K562 (cell line): ENCODE data around the gene ARHGEF7. TPM values are rescaled to one million over a fixed set of nuclear protein-coding genes. Genes with fewer than 3 reads are reported as not detected.
A peak's percentile ranks its signal among the peaks of the same experiment; 100 is the strongest.

ENCODE experiments used
- ATAC-seq: fragments of 200-7000 bp; cut with Tn5 transposase; 3 replicates; pipeline ENCODE4 v1.9.1; 2020; ENCODE audit warnings: moderate library complexity
- BruUV-seq: library from RNA; stranded (reverse); fragments of 400-500 nt; replicated peaks from 2 replicates; lab custom pipeline; 2021; lab: Mats Ljungman, UMichigan
- CTCF ChIA-PET: fragments of 300-600 bp; formaldehyde crosslinking; extraction: SDS; loops from one replicate; lab custom pipeline; 2021; ENCODE audit warnings: low intra/inter-chr PET ratio; lab: Yijun Ruan, JAX
- POLR2A ChIA-PET: fragments of 300-600, 350-650 bp; sonication (Branson Sonifier 250); formaldehyde crosslinking; extraction: SDS; loops from one replicate; lab custom pipeline; 2021; ENCODE audit warnings: antibody characterized with exemption, inconsistent platforms; lab: Yijun Ruan, JAX
- DNase-seq, 4 experiments: peaks; one replicate each; pipeline versions ENCODE4 v3.0.0 to v3.0.0-alpha.2; 2011 to 2018; ENCODE audit warnings: low spot score in 3 of 4, mixed read lengths in 3 of 4; ENCODE audit errors: extremely low read depth in 1 of 4
- FAIRE-seq: peaks from 2 replicates; lab custom pipeline; 2011; peaks lifted over from hg19 to GRCh38; lab: Jason Lieb, UNC
- H2AFZ ChIP-seq: 2 replicates; pipeline ENCODE4 v1.6.0; 2011; ENCODE audit warnings: low read depth, low read length, control low read depth, inconsistent platforms
- H3K27ac ChIP-seq: fragments of 200-600 bp; 3 replicates; pipeline ENCODE4 v1.8.0; 2011; ENCODE audit warnings: low read depth, mild to moderate bottlenecking, control low read depth, inconsistent platforms, low read length, moderate library complexity, mixed read lengths; ENCODE audit errors: extremely low read depth
- H3K27me3 ChIP-seq, 2 experiments: fragments of 300-600 bp in 1 of 2; 2 replicates in 1 of 2; 3 replicates in 1 of 2; pipeline versions ENCODE4 v1.6.0 to v1.8.0; 2011; ENCODE audit warnings: inconsistent platforms in 2 of 2, low read length in 2 of 2, mild to moderate bottlenecking in 1 of 2, mixed read lengths in 1 of 2, moderate library complexity in 1 of 2; ENCODE audit not compliant: control insufficient read depth in 2 of 2, insufficient read depth in 2 of 2
- H3K36me3 ChIP-seq: fragments of 300-600 bp; 3 replicates; pipeline ENCODE4 v1.8.0; 2011; ENCODE audit warnings: mild to moderate bottlenecking, low read length, inconsistent platforms; ENCODE audit not compliant: control insufficient read depth, insufficient read depth
- H3K4me1 ChIP-seq, 2 experiments: fragments of 200-600 bp in 1 of 2; replicated peaks in 1 of 2; 2 replicates in 1 of 2; 3 replicates in 1 of 2; pipeline versions ENCODE4 v1.5.1 to v1.8.0; 2011; ENCODE audit warnings: inconsistent platforms in 2 of 2, low read length in 2 of 2, mild to moderate bottlenecking in 1 of 2, mixed read lengths in 1 of 2, moderate library complexity in 1 of 2; ENCODE audit not compliant: control insufficient read depth in 2 of 2, insufficient read depth in 2 of 2
- H3K4me2 ChIP-seq: 2 replicates; pipeline ENCODE4 v1.6.1; 2011; ENCODE audit warnings: low read length, control low read depth, inconsistent platforms, mixed read lengths; ENCODE audit not compliant: insufficient read depth
- H3K4me3 ChIP-seq: fragments of 200-600 bp; sonication (generic), shearing (Covaris generic); 2 replicates; pipeline ENCODE4 v1.5.1; 2016; ENCODE audit warnings: control low read depth, inconsistent platforms
- H3K79me2 ChIP-seq: fragments of 200-600 bp; 3 replicates; pipeline ENCODE4 v1.8.0; 2011; ENCODE audit warnings: low read length, inconsistent platforms; ENCODE audit not compliant: control insufficient read depth, insufficient read depth
- H3K9ac ChIP-seq, 2 experiments: 2 replicates each; pipeline versions ENCODE4 v1.6.0 to v1.6.1; 2011; ENCODE audit warnings: low read depth in 2 of 2, low read length in 2 of 2, control low read depth in 1 of 2, inconsistent platforms in 1 of 2, mild to moderate bottlenecking in 1 of 2, mixed read lengths in 1 of 2; ENCODE audit not compliant: insufficient read depth in 1 of 2
- H3K9me1 ChIP-seq: one replicate; pipeline ENCODE4 v1.6.0; 2011; ENCODE audit warnings: inconsistent platforms, mild to moderate bottlenecking, low read length, moderate library complexity; ENCODE audit not compliant: control insufficient read depth, insufficient read depth
- H3K9me3 ChIP-seq: replicated peaks from 2 replicates; pipeline ENCODE4 v1.5.1; 2011; ENCODE audit warnings: low read depth, low read length, inconsistent platforms; ENCODE audit not compliant: control insufficient read depth, insufficient read depth
- H4K20me1 ChIP-seq: replicated peaks from 2 replicates; pipeline ENCODE4 v1.6.1; 2011; ENCODE audit warnings: low read length, inconsistent platforms, mixed read lengths; ENCODE audit not compliant: control insufficient read depth, insufficient read depth
- CXXC5 ChIP-seq: fragments of 250-450 bp; sonication (Bioruptor Pico); IDR thresholded peaks from 2 replicates; pipeline ENCODE4 v1.8.0; 2022; ENCODE audit warnings: inconsistent platforms, mild to moderate bottlenecking, moderate library complexity
- PPARD ChIP-seq: fragments of 250-450 bp; sonication (Bioruptor Pico); IDR thresholded peaks from 2 replicates; pipeline ENCODE4 v1.8.0; 2022; ENCODE audit warnings: inconsistent platforms, mild to moderate bottlenecking, moderate library complexity
- ZBTB17 ChIP-seq: fragments of 450-650 bp; formaldehyde crosslinking; IDR thresholded peaks from 2 replicates; pipeline ENCODE4 v1.4.0; 2020; ENCODE audit warnings: mild to moderate bottlenecking
- whole genome bisulfite sequencing: fragments of 100-300 bp; shearing (Covaris generic); methylation state at CpG from one replicate; pipeline ENCODE4 v1.1.6; 2016; ENCODE audit warnings: low coverage, mixed read lengths; ENCODE audit not compliant: insufficient coverage; ENCODE audit errors: missing lambda C conversion rate; 5-methylcytosine and 5-hydroxymethylcytosine counted together
- in situ Hi-C: fragments of 300-500 bp; cut with MboI; formaldehyde crosslinking; loops from 4 replicates; pipeline ENCODE4 v1.15.0; 2018; ENCODE audit warnings: inconsistent platforms, mixed read lengths
- intact Hi-C: fragments of 100-400 bp; cut with micrococcal nuclease; formaldehyde crosslinking; loops from 2 replicates; pipeline ENCODE4 v1.14.2; 2022
- polyA plus RNA-seq, 8 experiments: library from polyadenylated mRNA; depleted of rRNA in 4 of 8; stranded (reverse) in 5 of 8; unstranded in 3 of 8; fragments of >200 nt; fragmentation: Nextera tagmentation in 2 of 8; fragmentation: Illumina TruSeq in 1 of 8; extraction: Ambion mirVana in 2 of 8; extraction: Trizol in 1 of 8; gene quantifications; 2 replicates each; pipeline versions ENCODE4 v1.2.1 to v1.2.3, GENCODE V29; 2011 to 2014; ENCODE audit warnings: inconsistent platforms in 1 of 8, missing spikeins in 1 of 8
- total RNA-seq, 7 experiments: library from RNA; depleted of rRNA in 6 of 7; stranded (reverse); fragments of >200 nt in 6 of 7; fragmentation: Illumina TruSeq in 2 of 7; extraction: Trizol in 2 of 7; gene quantifications; 2 replicates each; pipeline versions ENCODE4 v1.2.1 to v1.2.3, GENCODE V29; 2011 to 2021; ENCODE audit warnings: low replicate concordance in 1 of 7
- TF ChIP-seq, protein P1 (sequence below), 3 experiments: IDR thresholded peaks in 2 of 3; conservative IDR thresholded peaks in 1 of 3; 2 replicates each; pipeline ENCODE4 v1.5.1; 2011 to 2012; ENCODE audit warnings: low read length in 3 of 3, mild to moderate bottlenecking in 3 of 3, control low read depth in 2 of 3, improper control_type of control experiment in 1 of 3, inconsistent platforms in 1 of 3, low read depth in 1 of 3, mixed read lengths in 1 of 3, moderate library complexity in 1 of 3; ENCODE audit not compliant: insufficient read depth in 2 of 3
- TF ChIP-seq, protein P2 (sequence below): fragments of 250-450 bp; sonication (Bioruptor Pico); IDR thresholded peaks from 2 replicates; pipeline ENCODE4 v1.5.0; 2021; ENCODE audit warnings: mild to moderate bottlenecking, borderline replicate concordance
- TF ChIP-seq, protein P3 (sequence below): fragments of 200-800 bp; sonication (Bioruptor generic); IDR thresholded peaks from 2 replicates; pipeline ENCODE4 v1.6.1; 2016; ENCODE audit warnings: missing genetic modification characterization, missing compliant biosample characterization

ARHGEF7 gene
- total and polyA plus RNA-seq, 9 of the 15 experiments (the other 6 are each of a cell fraction or from before 2014, with no cell fraction given): 2.1 to 26.8 (median 17.5) TPM

DNA sequence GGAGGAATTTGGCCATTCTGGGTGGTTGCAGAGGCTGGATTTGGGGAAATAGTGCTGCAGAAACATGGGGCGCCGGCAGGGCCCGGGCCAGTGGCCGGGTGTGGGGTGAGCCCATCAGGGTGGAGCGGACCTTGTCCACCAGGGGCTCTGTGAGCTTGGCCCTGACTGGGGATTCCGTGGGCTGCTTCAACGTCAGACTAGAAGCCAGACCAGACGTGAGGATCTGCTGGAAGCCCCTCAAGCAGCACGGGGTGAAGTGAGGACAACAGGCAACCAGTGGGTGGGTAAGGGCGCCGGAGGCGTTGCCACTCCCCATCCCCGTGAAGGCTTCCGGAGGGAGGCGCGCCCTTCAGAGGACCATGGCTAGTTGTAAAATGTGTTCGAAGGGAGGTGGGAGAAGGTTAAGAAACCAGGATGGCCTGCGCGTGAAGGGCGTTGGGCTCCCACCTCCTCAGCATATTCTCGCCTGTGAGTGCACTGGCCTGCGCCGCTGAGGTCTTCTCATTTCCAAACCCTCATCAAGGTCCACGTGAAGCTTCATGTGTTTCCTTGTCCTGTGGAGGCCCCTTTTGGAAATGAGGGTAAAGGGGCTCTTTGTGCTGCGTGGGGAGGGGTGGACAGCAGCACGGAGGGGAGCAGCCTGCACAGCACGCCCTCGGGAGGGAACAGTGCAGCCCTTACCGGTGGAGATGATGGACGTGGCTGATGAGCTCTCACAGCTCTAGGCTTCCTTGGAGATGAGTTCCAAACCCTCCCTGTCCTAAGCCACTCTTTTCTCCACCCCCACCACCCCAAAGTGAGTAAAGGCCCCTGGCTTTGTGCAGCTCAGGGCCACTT lies 213.7 kb downstream of the ARHGEF7 start:
- no peaks in the 10 kb centered on the region for H3K79me2 ChIP-seq
- intact Hi-C loops: no loop called here
- CTCF ChIA-PET: no interaction called here
- in situ Hi-C loops: no loop called here
- no peaks in the 10 kb centered on the region for H4K20me1 ChIP-seq
- no peaks in the 10 kb centered on the region for H3K9me1 ChIP-seq
- H3K4me2 ChIP-seq: no peak overlapping the region
- H3K36me3 ChIP-seq: no peaks in the 10 kb centered on the region
- H3K27me3 ChIP-seq: peaks cover 3 to 58% of the 10 kb centered on the region in 2 experiments
- 6% methylated on average over 16 of the region's 30 CpGs for WGBS
- POLR2A ChIA-PET: no interaction called here
- no peak overlapping the region for H3K9ac ChIP-seq
- no TSS peak for BruUV-seq
- no peak overlapping the region for H2AFZ ChIP-seq
- TF ChIP-seq, protein P1, sequence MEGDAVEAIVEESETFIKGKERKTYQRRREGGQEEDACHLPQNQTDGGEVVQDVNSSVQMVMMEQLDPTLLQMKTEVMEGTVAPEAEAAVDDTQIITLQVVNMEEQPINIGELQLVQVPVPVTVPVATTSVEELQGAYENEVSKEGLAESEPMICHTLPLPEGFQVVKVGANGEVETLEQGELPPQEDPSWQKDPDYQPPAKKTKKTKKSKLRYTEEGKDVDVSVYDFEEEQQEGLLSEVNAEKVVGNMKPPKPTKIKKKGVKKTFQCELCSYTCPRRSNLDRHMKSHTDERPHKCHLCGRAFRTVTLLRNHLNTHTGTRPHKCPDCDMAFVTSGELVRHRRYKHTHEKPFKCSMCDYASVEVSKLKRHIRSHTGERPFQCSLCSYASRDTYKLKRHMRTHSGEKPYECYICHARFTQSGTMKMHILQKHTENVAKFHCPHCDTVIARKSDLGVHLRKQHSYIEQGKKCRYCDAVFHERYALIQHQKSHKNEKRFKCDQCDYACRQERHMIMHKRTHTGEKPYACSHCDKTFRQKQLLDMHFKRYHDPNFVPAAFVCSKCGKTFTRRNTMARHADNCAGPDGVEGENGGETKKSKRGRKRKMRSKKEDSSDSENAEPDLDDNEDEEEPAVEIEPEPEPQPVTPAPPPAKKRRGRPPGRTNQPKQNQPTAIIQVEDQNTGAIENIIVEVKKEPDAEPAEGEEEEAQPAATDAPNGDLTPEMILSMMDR (IDR thresholded peaks at IDR 0.05 in 2 of 3, conservative IDR thresholded peaks at IDR 0.05 in 1 of 3; ENCODE audit: insufficient read depth in 2 of 3, low read depth in 1 of 3, low read length in 3 of 3): 0 out of 6 replicates have a peak, but pooled peaks of 1 of the 3 experiments have one; percentile 2
- TF ChIP-seq, protein P2, sequence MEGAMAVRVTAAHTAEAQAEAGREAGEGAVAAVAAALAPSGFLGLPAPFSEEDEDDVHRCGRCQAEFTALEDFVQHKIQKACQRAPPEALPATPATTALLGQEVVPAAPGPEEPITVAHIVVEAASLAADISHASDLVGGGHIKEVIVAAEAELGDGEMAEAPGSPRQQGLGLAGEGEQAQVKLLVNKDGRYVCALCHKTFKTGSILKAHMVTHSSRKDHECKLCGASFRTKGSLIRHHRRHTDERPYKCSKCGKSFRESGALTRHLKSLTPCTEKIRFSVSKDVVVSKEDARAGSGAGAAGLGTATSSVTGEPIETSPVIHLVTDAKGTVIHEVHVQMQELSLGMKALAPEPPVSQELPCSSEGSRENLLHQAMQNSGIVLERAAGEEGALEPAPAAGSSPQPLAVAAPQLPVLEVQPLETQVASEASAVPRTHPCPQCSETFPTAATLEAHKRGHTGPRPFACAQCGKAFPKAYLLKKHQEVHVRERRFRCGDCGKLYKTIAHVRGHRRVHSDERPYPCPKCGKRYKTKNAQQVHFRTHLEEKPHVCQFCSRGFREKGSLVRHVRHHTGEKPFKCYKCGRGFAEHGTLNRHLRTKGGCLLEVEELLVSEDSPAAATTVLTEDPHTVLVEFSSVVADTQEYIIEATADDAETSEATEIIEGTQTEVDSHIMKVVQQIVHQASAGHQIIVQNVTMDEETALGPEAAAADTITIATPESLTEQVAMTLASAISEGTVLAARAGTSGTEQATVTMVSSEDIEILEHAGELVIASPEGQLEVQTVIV (CRISPR knock-in tag): no peak
- TF ChIP-seq, protein P3, sequence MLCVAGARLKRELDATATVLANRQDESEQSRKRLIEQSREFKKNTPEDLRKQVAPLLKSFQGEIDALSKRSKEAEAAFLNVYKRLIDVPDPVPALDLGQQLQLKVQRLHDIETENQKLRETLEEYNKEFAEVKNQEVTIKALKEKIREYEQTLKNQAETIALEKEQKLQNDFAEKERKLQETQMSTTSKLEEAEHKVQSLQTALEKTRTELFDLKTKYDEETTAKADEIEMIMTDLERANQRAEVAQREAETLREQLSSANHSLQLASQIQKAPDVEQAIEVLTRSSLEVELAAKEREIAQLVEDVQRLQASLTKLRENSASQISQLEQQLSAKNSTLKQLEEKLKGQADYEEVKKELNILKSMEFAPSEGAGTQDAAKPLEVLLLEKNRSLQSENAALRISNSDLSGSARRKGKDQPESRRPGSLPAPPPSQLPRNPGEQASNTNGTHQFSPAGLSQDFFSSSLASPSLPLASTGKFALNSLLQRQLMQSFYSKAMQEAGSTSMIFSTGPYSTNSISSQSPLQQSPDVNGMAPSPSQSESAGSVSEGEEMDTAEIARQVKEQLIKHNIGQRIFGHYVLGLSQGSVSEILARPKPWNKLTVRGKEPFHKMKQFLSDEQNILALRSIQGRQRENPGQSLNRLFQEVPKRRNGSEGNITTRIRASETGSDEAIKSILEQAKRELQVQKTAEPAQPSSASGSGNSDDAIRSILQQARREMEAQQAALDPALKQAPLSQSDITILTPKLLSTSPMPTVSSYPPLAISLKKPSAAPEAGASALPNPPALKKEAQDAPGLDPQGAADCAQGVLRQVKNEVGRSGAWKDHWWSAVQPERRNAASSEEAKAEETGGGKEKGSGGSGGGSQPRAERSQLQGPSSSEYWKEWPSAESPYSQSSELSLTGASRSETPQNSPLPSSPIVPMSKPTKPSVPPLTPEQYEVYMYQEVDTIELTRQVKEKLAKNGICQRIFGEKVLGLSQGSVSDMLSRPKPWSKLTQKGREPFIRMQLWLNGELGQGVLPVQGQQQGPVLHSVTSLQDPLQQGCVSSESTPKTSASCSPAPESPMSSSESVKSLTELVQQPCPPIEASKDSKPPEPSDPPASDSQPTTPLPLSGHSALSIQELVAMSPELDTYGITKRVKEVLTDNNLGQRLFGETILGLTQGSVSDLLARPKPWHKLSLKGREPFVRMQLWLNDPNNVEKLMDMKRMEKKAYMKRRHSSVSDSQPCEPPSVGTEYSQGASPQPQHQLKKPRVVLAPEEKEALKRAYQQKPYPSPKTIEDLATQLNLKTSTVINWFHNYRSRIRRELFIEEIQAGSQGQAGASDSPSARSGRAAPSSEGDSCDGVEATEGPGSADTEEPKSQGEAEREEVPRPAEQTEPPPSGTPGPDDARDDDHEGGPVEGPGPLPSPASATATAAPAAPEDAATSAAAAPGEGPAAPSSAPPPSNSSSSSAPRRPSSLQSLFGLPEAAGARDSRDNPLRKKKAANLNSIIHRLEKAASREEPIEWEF (CRISPR knock-in tag): no peak
- no peak for TF ChIP-seq CXXC5 (CRISPR knock-in tag)
- TF ChIP-seq PPARD (CRISPR knock-in tag): no peak
- no peak for TF ChIP-seq ZBTB17 (CRISPR knock-in tag)
- TF ChIP-seq, all 486 proteins: peak for 1
- FAIRE-seq: no peak
- Histone ChIP-seq H3K9me3 (no peaks in the 10 kb centered on the region), H3K4me3 (no peak overlapping the region), H3K27ac (no peak overlapping the region), H3K4me1 (no peaks in the 10 kb centered on the region; a peak in 1 of 5 replicates)
- ATAC-seq: no peak
- no peak for DNase-seq
